Stomach (tissue), 4 donors: ENCODE results near the gene LLGL1.

Experiments used
- CTCF ChIP-seq, 7 experiments: fragments of 450-650 bp in 4 of 7; fragments of 200-600 bp in 3 of 7; sonication (generic) in 3 of 7; IDR thresholded peaks; one replicate each; pipeline ENCODE4 v1.5.1; 2016 to 2019; ENCODE audit warnings: antibody characterized with exemption in 7 of 7, control low read depth in 2 of 7, mild to moderate bottlenecking in 1 of 7
- POLR2A ChIP-seq, 4 donors: fragments of 450-650 bp; IDR thresholded peaks; one replicate each; pipeline ENCODE4 v1.6.1; 2016; ENCODE audit warnings: antibody characterized with exemption in 4 of 4, control low read depth in 2 of 4, mild to moderate bottlenecking in 1 of 4, moderate library complexity in 1 of 4

- TF ChIP-seq POLR2A (IDR thresholded peaks at IDR 0.05) (no peak), CTCF (IDR thresholded peaks at IDR 0.05) (no peak)
Measured at GRCh38 chr17:18259621-18260331, 34.3 kb downstream of the LLGL1 start.
